GM12872 (cell line): ENCODE measurements around the gene TRIP6.

ENCODE experiments used
- CTCF ChIP-seq: IDR thresholded peaks from 3 replicates; pipeline ENCODE4 v1.5.1; 2011; ENCODE audit warnings: low read depth, mild to moderate bottlenecking, low read length, moderate library complexity; ENCODE audit not compliant: insufficient read depth

The TRIP6 gene

GRCh38 chr7:100873599-100874299 is 6.6 kb downstream of the TRIP6 start:
- TF ChIP-seq CTCF, result no peak

GRCh38 chr7:100874300-100874576 is 7.1 kb downstream of the TRIP6 start:
- TF ChIP-seq CTCF, result no peak

- 0 out of 3 replicates have a peak, but pooled peaks have one; percentile 21 for TF ChIP-seq CTCF
Observed at GRCh38 chr7:100874577-100875355, 7.6 kb downstream of the TRIP6 start, which contains the start of gene SRRT. Gene SRRT, plus strand, starts transcription at chr7:100875103. Its CDS starts 488 bp downstream, at chr7:100875591.

- TF ChIP-seq CTCF, result no peak
Observed at GRCh38 chr7:100875356-100875751, 8.2 kb downstream of the TRIP6 start.

GRCh38 chr7:100878013-100878412 is 10.8 kb downstream of the TRIP6 start:
- no peak for TF ChIP-seq CTCF

GRCh38 chr7:100878685-100879084 is 11.5 kb downstream of the TRIP6 start:
- TF ChIP-seq CTCF, result no peak

- no peak for TF ChIP-seq CTCF
Observed at GRCh38 chr7:100879685-100880261, 12.6 kb downstream of the TRIP6 start.
